Cardiac fibroblast (primary cell): ENCODE measurements around the gene AKR1B1.
A peak's percentile ranks its signal among the peaks of the same experiment; 100 is the strongest.

Source experiments
- DNase-seq, 2 donors: peaks; one replicate each; pipeline versions ENCODE4 v3.0.0 to v3.0.0-alpha.2; 2010; ENCODE audit warnings: low read depth in 2 of 2
- H3K4me3 ChIP-seq, 2 donors: replicated peaks in 1 of 2; 1 replicate in 1 of 2; 2 replicates in 1 of 2; pipeline ENCODE4 v1.5.1; 2011; ENCODE audit warnings: low read depth in 2 of 2, low read length in 2 of 2, mild to moderate bottlenecking in 2 of 2, moderate library complexity in 1 of 2
- CTCF ChIP-seq: IDR thresholded peaks from one replicate; pipeline ENCODE4 v1.5.1; 2011; ENCODE audit warnings: low read depth, mild to moderate bottlenecking, low read length, inconsistent platforms

Gene AKR1B1

GRCh38 chr7:134435161-134435920 is 23.6 kb downstream of the AKR1B1 start:
- DNase-seq: peak in 1 of 2 donors; percentile 64
- no peak for TF ChIP-seq CTCF
- no peak overlapping the region for H3K4me3 ChIP-seq

GRCh38 chr7:134434701-134435100 is 24.2 kb downstream of the AKR1B1 start:
- TF ChIP-seq CTCF: no peak
- no peak overlapping the region for H3K4me3 ChIP-seq
- no peak for DNase-seq

GRCh38 chr7:134433430-134433829 is 25.5 kb downstream of the AKR1B1 start:
- no peak for DNase-seq
- no peak overlapping the region for H3K4me3 ChIP-seq
- TF ChIP-seq CTCF: no peak

GRCh38 chr7:134432296-134433152 is 26.4 kb downstream of the AKR1B1 start:
- H3K4me3 ChIP-seq: peak overlapping the region; percentile 25 to 44
- DNase-seq: peak; percentile 94 to 96
- peak; percentile 55 for TF ChIP-seq CTCF

GRCh38 chr7:134431815-134432214 is 27.1 kb downstream of the AKR1B1 start:
- peak overlapping the region; percentile 25 to 44 for H3K4me3 ChIP-seq
- no peak for TF ChIP-seq CTCF
- no peak for DNase-seq

- DNase-seq: no peak
- no peak for TF ChIP-seq CTCF
- H3K4me3 ChIP-seq: no peak overlapping the region
These were observed 29.4 kb downstream of the AKR1B1 start for GRCh38 chr7:134429481-134429880.
